HepG2 (cell line): ENCODE results near the gene ASAP2. TPM values are rescaled to one million over a fixed set of nuclear protein-coding genes. Genes with fewer than 3 reads are reported as not detected.

Experiments
- ATAC-seq: fragments of 200-7000 bp; cut with Tn5 transposase; 3 replicates; pipeline ENCODE4 v1.9.1; 2020; ENCODE audit warnings: mild to moderate bottlenecking, moderate library complexity
- BruUV-seq: library from RNA; stranded (reverse); fragments of 400-500 nt; replicated peaks from 2 replicates; lab custom pipeline; 2021; lab: Mats Ljungman, UMichigan
- CTCF ChIA-PET: fragments of 300-600 bp; formaldehyde crosslinking; extraction: SDS; loops from one replicate; lab custom pipeline; 2021; ENCODE audit warnings: low total read pairs, inconsistent platforms, low intra/inter-chr PET ratio; lab: Yijun Ruan, JAX
- POLR2A ChIA-PET: fragments of 350-600 bp; sonication (Branson Sonifier 250); formaldehyde crosslinking; loops from one replicate; lab custom pipeline; 2020; ENCODE audit warnings: antibody characterized with exemption, inconsistent platforms; lab: Yijun Ruan, JAX
- DNase-seq: peaks from one replicate; pipeline ENCODE4 v3.0.0-alpha.2; 2015; ENCODE audit warnings: low spot score
- FAIRE-seq: peaks from 3 replicates; lab custom pipeline; 2011; peaks lifted over from hg19 to GRCh38; lab: Jason Lieb, UNC
- H2AFZ ChIP-seq: one replicate; pipeline ENCODE4 v1.6.1; 2011; ENCODE audit warnings: low read length, inconsistent platforms
- H3K27ac ChIP-seq: fragments of 300-600 bp; 3 replicates; pipeline ENCODE4 v1.8.0; 2011; ENCODE audit warnings: mixed run types, mild to moderate bottlenecking, mixed read lengths, low read length, inconsistent platforms; ENCODE audit not compliant: insufficient read depth; ENCODE audit errors: extremely low read length
- H3K27me3 ChIP-seq, 2 experiments: fragments of 200-600 bp in 1 of 2; 2 replicates in 1 of 2; 3 replicates in 1 of 2; pipeline versions ENCODE4 v1.6.0 to v1.8.0; 2011; ENCODE audit warnings: low read length in 2 of 2, mild to moderate bottlenecking in 2 of 2, moderate library complexity in 2 of 2, inconsistent platforms in 1 of 2; ENCODE audit not compliant: insufficient read depth in 2 of 2, control insufficient read depth in 1 of 2
- H3K36me3 ChIP-seq, 2 experiments: fragments of 200-600 bp in 1 of 2; replicated peaks in 1 of 2; 2 replicates in 1 of 2; 3 replicates in 1 of 2; pipeline versions ENCODE4 v1.5.1 to v1.8.0; 2011; ENCODE audit warnings: low read length in 2 of 2, inconsistent platforms in 1 of 2; ENCODE audit not compliant: insufficient read depth in 2 of 2, control insufficient read depth in 1 of 2
- H3K4me1 ChIP-seq: 2 replicates; pipeline ENCODE4 v1.5.1; 2012; ENCODE audit warnings: low read length, inconsistent platforms; ENCODE audit not compliant: insufficient read depth
- H3K4me2 ChIP-seq: 2 replicates; pipeline ENCODE4 v1.6.0; 2011; ENCODE audit warnings: low read depth, low read length, inconsistent platforms
- H3K4me3 ChIP-seq, 3 experiments: fragments of 200-600 bp in 1 of 3; sonication (generic), shearing (Covaris generic) in 1 of 3; replicated peaks in 1 of 3; 2 replicates each; pipeline ENCODE4 v1.5.1; 2011 to 2016; ENCODE audit warnings: low read length in 3 of 3, inconsistent platforms in 2 of 3, low read depth in 2 of 3, mild to moderate bottlenecking in 2 of 3, control low read depth in 1 of 3, mixed read lengths in 1 of 3; ENCODE audit not compliant: insufficient read depth in 1 of 3
- H3K79me2 ChIP-seq: one replicate; pipeline ENCODE4 v1.6.1; 2011; ENCODE audit warnings: low read length, inconsistent platforms; ENCODE audit not compliant: insufficient read depth
- H3K9ac ChIP-seq: 2 replicates; pipeline ENCODE4 v1.6.0; 2011; ENCODE audit warnings: mild to moderate bottlenecking, low read depth, low read length, inconsistent platforms; ENCODE audit not compliant: insufficient read depth
- H3K9me3 ChIP-seq: 2 replicates; pipeline ENCODE4 v1.5.1; 2012; ENCODE audit warnings: mild to moderate bottlenecking, low read length
- H4K20me1 ChIP-seq: 2 replicates; pipeline ENCODE4 v1.6.0; 2011; ENCODE audit warnings: inconsistent platforms, mild to moderate bottlenecking, low read length, moderate library complexity; ENCODE audit not compliant: insufficient read depth
- DPF2 ChIP-seq: sonication (generic); formaldehyde crosslinking; IDR thresholded peaks from 2 replicates; pipeline ENCODE4 v1.4.0; 2020; ENCODE audit warnings: mild to moderate bottlenecking, low read depth, missing genetic modification reagents, borderline replicate concordance
- EP300 ChIP-seq, 3 experiments: sonication (generic) in 1 of 3; formaldehyde crosslinking in 1 of 3; IDR thresholded peaks; 2 replicates each; pipeline versions ENCODE4 v1.5.1 to v1.6.1; 2011 to 2020; ENCODE audit warnings: low read depth in 2 of 3, low read length in 2 of 3, borderline replicate concordance in 1 of 3, improper control_type of control experiment in 1 of 3, mild to moderate bottlenecking in 1 of 3, missing genetic modification reagents in 1 of 3, moderate library complexity in 1 of 3
- GLMP ChIP-seq: sonication (generic); formaldehyde crosslinking; IDR thresholded peaks from 2 replicates; pipeline ENCODE4 v1.9.0; 2021; ENCODE audit warnings: missing genetic modification reagents, mild to moderate bottlenecking, borderline replicate concordance
- GMEB1 ChIP-seq: sonication (generic); formaldehyde crosslinking; IDR thresholded peaks from 2 replicates; pipeline ENCODE4 v1.5.1; 2020; ENCODE audit warnings: missing genetic modification reagents, mild to moderate bottlenecking, borderline replicate concordance
- KMT2B ChIP-seq: IDR thresholded peaks from 2 replicates; pipeline ENCODE4 v1.6.1; 2016; ENCODE audit warnings: missing genetic modification reagents, missing compliant biosample characterization
- NR2F1 ChIP-seq, 2 experiments: fragments of 450-650 bp in 1 of 2; formaldehyde crosslinking in 1 of 2; IDR thresholded peaks; 2 replicates each; pipeline versions ENCODE4 v1.5.0 to v1.6.1; 2016 to 2020; ENCODE audit warnings: mild to moderate bottlenecking in 1 of 2, missing compliant biosample characterization in 1 of 2, missing genetic modification reagents in 1 of 2, moderate library complexity in 1 of 2
- RARA ChIP-seq: IDR thresholded peaks from 2 replicates; pipeline ENCODE4 v1.6.1; 2016; ENCODE audit warnings: missing genetic modification reagents, missing compliant biosample characterization
- STAT6 ChIP-seq: sonication (generic); formaldehyde crosslinking; IDR thresholded peaks from 2 replicates; pipeline ENCODE4 v1.4.0; 2020; ENCODE audit warnings: missing genetic modification reagents, mild to moderate bottlenecking, borderline replicate concordance
- YY1 ChIP-seq: IDR thresholded peaks from 2 replicates; pipeline ENCODE4 v1.6.1; 2011; ENCODE audit warnings: low read length, low read depth, moderate library complexity, mild to moderate bottlenecking; ENCODE audit not compliant: insufficient read depth, insufficient replicate concordance
- ZBTB20 ChIP-seq: sonication (generic); formaldehyde crosslinking; IDR thresholded peaks from 2 replicates; pipeline ENCODE4 v1.8.1; 2023; ENCODE audit warnings: missing genetic modification reagents, low read depth, mild to moderate bottlenecking, borderline replicate concordance
- ZFP37 ChIP-seq: sonication (generic); formaldehyde crosslinking; IDR thresholded peaks from 2 replicates; pipeline ENCODE4 v1.4.0; 2020; ENCODE audit warnings: missing genetic modification reagents, borderline replicate concordance
- ZFX ChIP-seq: sonication (generic); formaldehyde crosslinking; IDR thresholded peaks from 2 replicates; pipeline ENCODE4 v1.4.0; 2020; ENCODE audit warnings: mild to moderate bottlenecking, low read depth, missing genetic modification reagents, moderate library complexity
- ZFY ChIP-seq: sonication (generic); formaldehyde crosslinking; IDR thresholded peaks from 2 replicates; pipeline ENCODE4 v1.4.0; 2020; ENCODE audit warnings: missing genetic modification reagents
- ZFYVE20 ChIP-seq: sonication (generic); formaldehyde crosslinking; IDR thresholded peaks from 2 replicates; pipeline ENCODE4 v1.8.0; 2023; ENCODE audit warnings: low read depth, mild to moderate bottlenecking, moderate library complexity, missing genetic modification reagents, borderline replicate concordance
- ZMYM4 ChIP-seq: sonication (generic); formaldehyde crosslinking; IDR thresholded peaks from 2 replicates; pipeline ENCODE4 v1.8.1; 2023; ENCODE audit warnings: mild to moderate bottlenecking, missing genetic modification reagents
- ZNF331 ChIP-seq: sonication (generic); formaldehyde crosslinking; IDR thresholded peaks from 2 replicates; pipeline ENCODE4 v1.4.0; 2020; ENCODE audit warnings: missing genetic modification reagents
- ZNF703 ChIP-seq: sonication (generic); formaldehyde crosslinking; IDR thresholded peaks from 2 replicates; pipeline ENCODE4 v1.5.1; 2020; ENCODE audit warnings: missing genetic modification reagents, mild to moderate bottlenecking, moderate library complexity, borderline replicate concordance
- WGBS: methylation state at CpG from one replicate; pipeline ENCODE4 v1.1.6; 2017; ENCODE audit warnings: low lambda C conversion rate; 5-methylcytosine and 5-hydroxymethylcytosine counted together
- in situ Hi-C: cut with HindIII; loops from 2 replicates; pipeline ENCODE4 v1.10.0; 2017; ENCODE audit warnings: low pct_unique_long_range_greater_than_20kb; ENCODE audit not compliant: extremely low pct_ligation_motif_present
- intact Hi-C: fragments of 100-400 bp; cut with micrococcal nuclease; formaldehyde crosslinking; loops from one replicate; pipeline ENCODE4 v1.10.0; 2022; ENCODE audit not compliant: unreplicated experiment
- polyA plus RNA-seq, 8 experiments: library from polyadenylated mRNA; depleted of rRNA in 3 of 8; stranded (reverse) in 7 of 8; unstranded in 1 of 8; fragments of >200 nt; fragmentation: Illumina TruSeq in 4 of 8; extraction: Trizol in 4 of 8; gene quantifications; 2 replicates each; pipeline versions ENCODE4 v1.2.1 to v1.2.3, GENCODE V29; 2011 to 2016; ENCODE audit warnings: low read depth in 4 of 8, missing spikeins in 1 of 8, mixed read lengths in 1 of 8; ENCODE audit not compliant: insufficient read depth in 1 of 8
- total RNA-seq, 5 experiments: library from RNA; depleted of rRNA; stranded (reverse); fragments of >200 nt; fragmentation: Illumina TruSeq; extraction: Trizol; gene quantifications; 2 replicates each; pipeline ENCODE4 v1.2.3, GENCODE V29; 2016; ENCODE audit warnings: low read depth in 1 of 5

Gene ASAP2
- total and polyA plus RNA-seq, 2 of the 13 experiments (the other 11 are each of a cell fraction or from before 2014, with no cell fraction given): 7.3 to 22.3 TPM

- 0 out of 4 replicates have a peak, but pooled peaks of 1 of the 2 experiments have one; percentile 13 for TF ChIP-seq EP300 (IDR thresholded peaks at IDR 0.05; ENCODE audit: low read depth in 2 of 2, low read length in 2 of 2)
- TF ChIP-seq EP300 (CRISPR knock-in tag; IDR thresholded peaks at IDR 0.05; ENCODE audit: borderline replicate concordance): no peak
- TF ChIP-seq ZFY (CRISPR knock-in tag): peak; percentile 16; the same call in 1 of the 2 replicates
- TF ChIP-seq DPF2 (CRISPR knock-in tag): no peak
- TF ChIP-seq ZFYVE20 (CRISPR knock-in tag): no peak
- peak; percentile 47; the same call in 1 of the 2 replicates for TF ChIP-seq RARA (CRISPR knock-in tag)
- no peak for TF ChIP-seq ZNF703 (CRISPR knock-in tag)
- TF ChIP-seq NR2F1 (CRISPR knock-in tag; IDR thresholded peaks at IDR 0.05): peak; percentile 69 to 71; a peak in 2 of 4 replicates
- TF ChIP-seq ZMYM4 (CRISPR knock-in tag): no peak
- no peak for TF ChIP-seq KMT2B (CRISPR knock-in tag)
- peak; percentile 38; the same call in 1 of the 2 replicates for TF ChIP-seq ZFX (CRISPR knock-in tag)
- TF ChIP-seq ZNF331 (CRISPR knock-in tag): no peak
These were observed 45.4 kb downstream of the ASAP2 start (continued) for GRCh38 chr2:9252002-9252357.

- peaks cover 4% of the 10 kb centered on the region; the same call in 1 of the 2 replicates for H4K20me1 ChIP-seq
- H3K9me3 ChIP-seq: no peaks in the 10 kb centered on the region
- H3K36me3 ChIP-seq: no peaks in the 10 kb centered on the region
- FAIRE-seq (no peak), ATAC-seq (no peak), DNase-seq (no peak)
- no peak overlapping the region for H2AFZ ChIP-seq
- intact Hi-C loops (no loop called here), in situ Hi-C loops (no loop called here)
- ChIA-PET POLR2A (no interaction called here), CTCF (no interaction called here)
- 90% methylated on average over 4 of the region's 4 CpGs for WGBS
- no peaks in the 10 kb centered on the region for H3K27me3 ChIP-seq
- no peak for TF ChIP-seq STAT6 (CRISPR knock-in tag)
- TF ChIP-seq GMEB1 (CRISPR knock-in tag): no peak
- no peak for TF ChIP-seq YY1
- no peak for TF ChIP-seq ZBTB20
- TF ChIP-seq GLMP (CRISPR knock-in tag): no peak
- no peak for TF ChIP-seq ZFP37 (CRISPR knock-in tag)
- BruUV-seq: no TSS peak
- H3K4me3 ChIP-seq: no peak overlapping the region
- H3K4me1 ChIP-seq: peaks cover 23% of the 10 kb centered on the region
- no peak overlapping the region for H3K9ac ChIP-seq
- no peak overlapping the region for H3K27ac ChIP-seq
- peaks cover 30% of the 10 kb centered on the region for H3K79me2 ChIP-seq
- H3K4me2 ChIP-seq: no peak overlapping the region
These were observed 48.8 kb downstream of the ASAP2 start for GRCh38 chr2:9255416-9255815.
